Osteoblast (primary cell): Measurements from ENCODE around the gene CALR3. TPM values are rescaled to one million over a fixed set of nuclear protein-coding genes. Genes with fewer than 3 reads are reported as not detected.
A peak's percentile ranks its signal among the peaks of the same experiment; 100 is the strongest.
"Not testable (repeated sequence)": the region's sequence is repeated elsewhere in the genome, so short reads cannot be mapped to it uniquely, and the experiment has no call there.

ENCODE experiments used
- DNase-seq: peaks from one replicate; pipeline ENCODE4 v3.0.0; 2011; ENCODE audit warnings: low spot score, mixed read lengths; ENCODE audit not compliant: insufficient read length; ENCODE audit errors: missing footprints
- H2AFZ ChIP-seq: 2 replicates; pipeline ENCODE4 v1.6.0; 2011; ENCODE audit warnings: mild to moderate bottlenecking, low read length
- H3K27ac ChIP-seq: 2 replicates; pipeline ENCODE4 v1.5.1; 2011; ENCODE audit warnings: mild to moderate bottlenecking, low read depth, low read length, moderate library complexity
- H3K27me3 ChIP-seq: 2 replicates; pipeline ENCODE4 v1.6.0; 2012; ENCODE audit warnings: mild to moderate bottlenecking, control low read depth, inconsistent platforms, low read length, moderate library complexity; ENCODE audit not compliant: insufficient read depth
- H3K36me3 ChIP-seq: 2 replicates; pipeline ENCODE4 v1.5.1; 2011; ENCODE audit warnings: mild to moderate bottlenecking, low read length, control low read depth, moderate library complexity; ENCODE audit not compliant: insufficient read depth
- H3K4me1 ChIP-seq: 2 replicates; pipeline ENCODE4 v1.5.1; 2011; ENCODE audit warnings: mild to moderate bottlenecking, low read length, control low read depth, moderate library complexity; ENCODE audit not compliant: insufficient read depth
- H3K4me2 ChIP-seq: 2 replicates; pipeline ENCODE4 v1.6.0; 2011; ENCODE audit warnings: mild to moderate bottlenecking, low read length; ENCODE audit not compliant: insufficient read depth
- H3K4me3 ChIP-seq: fragments of 200-600 bp; sonication (generic); 3 replicates; pipeline ENCODE4 v1.5.1; 2012; ENCODE audit warnings: mild to moderate bottlenecking, low read length, inconsistent platforms; ENCODE audit not compliant: insufficient read depth
- H3K79me2 ChIP-seq: 2 replicates; pipeline ENCODE4 v1.6.0; 2012; ENCODE audit warnings: mild to moderate bottlenecking, low read length, control low read depth, inconsistent platforms; ENCODE audit not compliant: insufficient read depth
- H3K9me3 ChIP-seq: 2 replicates; pipeline ENCODE4 v1.5.1; 2011; ENCODE audit warnings: low read depth, low read length, control low read depth
- H4K20me1 ChIP-seq: 2 replicates; pipeline ENCODE4 v1.6.0; 2012; ENCODE audit warnings: mild to moderate bottlenecking, low read length, control low read depth; ENCODE audit not compliant: insufficient read depth
- CTCF ChIP-seq: IDR thresholded peaks from 2 replicates; pipeline ENCODE4 v1.5.1; 2011; ENCODE audit warnings: mild to moderate bottlenecking, low read depth, low read length, moderate library complexity; ENCODE audit errors: extremely low read depth
- total RNA-seq: library from RNA; depleted of rRNA; stranded (reverse); fragments of >200 nt; gene quantifications from 2 replicates; pipeline ENCODE4 v1.2.3, GENCODE V29; 2012

CALR3 gene
- total RNA-seq, 1 donor: not detected

GRCh38 chr19:16504271-16504670 is 8.3 kb upstream of the CALR3 start:
- no peaks in the 10 kb centered on the region for H4K20me1 ChIP-seq
- no peaks in the 10 kb centered on the region for H3K27me3 ChIP-seq
- H3K79me2 ChIP-seq: no peaks in the 10 kb centered on the region
- DNase-seq: no peak
- peaks cover 18% of the 10 kb centered on the region for H3K36me3 ChIP-seq
- H2AFZ ChIP-seq: no peak overlapping the region
- H3K27ac ChIP-seq: no peak overlapping the region
- no peak overlapping the region for H3K4me2 ChIP-seq
- no peaks in the 10 kb centered on the region for H3K9me3 ChIP-seq
- no peaks in the 10 kb centered on the region for H3K4me1 ChIP-seq
- no peak for TF ChIP-seq CTCF
- H3K4me3 ChIP-seq: no peak overlapping the region

GRCh38 chr19:16497837-16498236 is 1.9 kb upstream of the CALR3 start:
- Histone ChIP-seq H3K4me1 (peaks cover 4% of the 10 kb centered on the region), H3K27me3 (no peaks in the 10 kb centered on the region), H3K4me2 (no peak overlapping the region), H4K20me1 (no peaks in the 10 kb centered on the region), H2AFZ (no peak overlapping the region), H3K9me3 (no peaks in the 10 kb centered on the region), H3K36me3 (peaks cover 9% of the 10 kb centered on the region), H3K4me3 (no peak overlapping the region), H3K27ac (no peak overlapping the region), H3K79me2 (peaks cover 12% of the 10 kb centered on the region)
- no peak for DNase-seq
- no peak for TF ChIP-seq CTCF

GRCh38 chr19:16497042-16497441 is 1.1 kb upstream of the CALR3 start:
- TF ChIP-seq CTCF: no peak
- Histone ChIP-seq H3K4me1 (peaks cover 4% of the 10 kb centered on the region), H3K79me2 (peaks cover 12% of the 10 kb centered on the region), H3K27ac (peak overlapping the region; percentile 94), H2AFZ (no peak overlapping the region), H3K4me3 (peak overlapping the region; percentile 93), H3K36me3 (peaks cover 6% of the 10 kb centered on the region), H3K9me3 (no peaks in the 10 kb centered on the region), H3K4me2 (peak overlapping the region; percentile 93), H3K27me3 (no peaks in the 10 kb centered on the region), H4K20me1 (no peaks in the 10 kb centered on the region)
- no peak for DNase-seq

GRCh38 chr19:16496613-16496983 is 631 bp upstream of the CALR3 start:
- Histone ChIP-seq H3K9me3 (no peaks in the 10 kb centered on the region), H3K27ac (peak overlapping the region; percentile 94), H4K20me1 (no peaks in the 10 kb centered on the region), H3K4me3 (peak overlapping the region; percentile 93), H3K4me2 (peak overlapping the region; percentile 93), H2AFZ (peak overlapping the region; percentile 98), H3K79me2 (peaks cover 12% of the 10 kb centered on the region), H3K27me3 (no peaks in the 10 kb centered on the region), H3K4me1 (peaks cover 4% of the 10 kb centered on the region), H3K36me3 (peaks cover 6% of the 10 kb centered on the region)
- DNase-seq: peak; percentile 52
- no peak for TF ChIP-seq CTCF

GRCh38 chr19:16486476-16486875 is 9.5 kb downstream of the CALR3 start:
- not testable (repeated sequence) for H3K79me2 ChIP-seq, H4K20me1 ChIP-seq, H3K9me3 ChIP-seq, H3K4me1 ChIP-seq, H3K4me2 ChIP-seq, H2AFZ ChIP-seq, H3K36me3 ChIP-seq, H3K4me3 ChIP-seq, H3K27me3 ChIP-seq, H3K27ac ChIP-seq
- peak; percentile 4 for DNase-seq
